ENCODE measurements around the gene FBXW5. TPM values are rescaled to one million over a fixed set of nuclear protein-coding genes. Genes with fewer than 3 reads are reported as not detected.

FBXW5 gene
- total RNA-seq, 5 donors from 2014 or later (not counting 1 experiment from before 2014, with no cell fraction given), result 60.9 to 161 (median 145) TPM

DNA sequence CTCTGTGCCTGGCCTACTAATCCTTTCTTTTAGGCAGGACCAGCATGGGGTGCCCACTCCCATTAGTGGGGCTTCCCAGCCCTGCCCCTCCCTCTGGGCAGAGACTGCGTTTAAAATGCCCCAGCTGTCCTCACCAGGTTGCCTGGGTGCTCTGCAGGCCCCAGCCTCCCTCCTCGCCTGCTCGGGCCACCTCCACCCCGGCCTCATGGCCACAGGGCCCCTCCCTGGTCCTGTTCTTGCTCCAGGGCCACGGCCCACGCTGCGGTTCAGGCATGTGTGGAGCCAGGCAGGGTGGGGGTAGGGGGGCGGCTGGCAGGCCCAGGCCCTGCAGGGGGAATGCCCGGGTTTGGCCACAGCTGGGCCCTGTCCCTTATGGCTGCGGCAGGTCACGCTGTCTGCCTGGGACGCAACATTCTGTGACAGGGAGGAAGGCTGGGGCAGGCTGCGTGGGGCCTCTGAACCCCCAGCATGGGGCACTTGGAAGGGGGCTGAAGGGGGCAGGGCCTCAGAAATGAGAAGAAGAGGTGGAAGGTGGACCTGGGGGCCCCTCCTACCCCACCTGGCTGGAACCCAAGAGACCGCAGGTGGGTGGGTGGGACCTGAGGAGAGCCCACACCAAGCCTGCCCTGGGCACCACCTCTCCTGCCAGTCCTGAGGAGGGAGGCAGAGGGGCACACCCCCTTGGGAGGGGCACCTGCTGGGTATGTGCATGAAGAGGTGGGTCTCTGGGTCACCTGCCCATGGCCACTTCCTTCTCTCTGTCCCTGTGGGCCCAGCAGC, 7.2 kb upstream of the FBXW5 start, which contains the start of gene LCN12:
Gene LCN12 (plus strand): TSS at position 733 of the 780 bp plus-strand sequence. CDS start 55 bp downstream, outside the sequence.
- ATAC-seq (replicated peaks in 1 of 4), result no peak

DNA sequence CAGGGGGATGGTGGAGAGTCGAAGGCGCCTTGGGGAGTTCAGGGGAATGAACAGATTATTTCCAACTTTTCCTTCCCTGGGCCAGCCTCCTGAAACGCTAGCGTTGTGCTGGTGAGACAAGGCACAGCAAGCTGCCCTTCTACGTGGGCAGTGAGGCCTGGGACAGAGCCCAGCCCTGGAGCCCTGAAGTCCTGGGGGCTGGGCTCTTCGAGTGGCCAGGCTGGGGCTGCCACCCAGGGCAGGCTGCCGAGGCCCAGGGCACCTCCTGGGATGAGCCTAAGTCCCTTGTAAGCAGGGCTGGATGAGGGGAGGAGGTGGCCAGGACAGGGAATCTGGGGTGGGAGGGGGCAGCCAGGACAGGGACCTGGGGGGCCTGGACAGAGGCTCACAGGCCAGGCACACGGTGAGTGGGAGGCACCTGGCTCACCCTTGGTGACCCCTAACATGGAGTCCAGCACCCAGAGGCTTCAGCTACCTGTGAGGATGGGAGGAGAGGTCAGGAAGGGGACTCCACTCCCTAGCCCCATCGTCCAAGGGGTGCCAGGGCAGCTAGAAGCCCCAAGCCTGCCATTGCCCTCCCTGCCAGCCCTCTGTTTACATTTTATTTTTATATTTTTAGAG, 6.2 kb upstream of the FBXW5 start:
- Mint-ChIP-seq H3K36me3 (no peaks in the 10 kb centered on the region), H3K4me3 (peak overlapping the region; percentile 72 to 81 (median 79)), H3K27ac (peak overlapping the region; percentile 85 to 93), H3K4me1 (peaks cover 5 to 16% (median 6%) of the 10 kb centered on the region in 3 donors), H3K27me3 (no peaks in the 10 kb centered on the region), H3K9me3 (no peaks in the 10 kb centered on the region)
- ATAC-seq (replicated peaks in 1 of 4), result no peak
- Histone ChIP-seq H3K4me1 (ENCODE audit: control insufficient read depth in 1 of 2, extremely low read depth in 1 of 2, insufficient read depth in 2 of 2, low read length in 2 of 2) (peaks cover 5 to 45% of the 10 kb centered on the region in 2 experiments), H3K36me3 (ENCODE audit: control insufficient read depth in 2 of 2, extremely low read depth in 1 of 2, insufficient read depth in 1 of 2, low read length in 1 of 2) (no peaks in the 10 kb centered on the region), H3K9me3 (no peaks in the 10 kb centered on the region), H3K27me3 (replicated peaks in 1 of 2; ENCODE audit: control insufficient read depth in 2 of 2, extremely low read depth in 1 of 2, insufficient read depth in 2 of 2, low read length in 1 of 2) (peaks cover 0 to 3% of the 10 kb centered on the region in 2 experiments), H3K4me3 (ENCODE audit: control insufficient read depth in 1 of 2, extremely low read depth in 1 of 2, low read length in 1 of 2) (peak overlapping the region; percentile 52 to 65), H3K27ac (ENCODE audit: low read length) (peak overlapping the region; percentile 67)
- WGBS (ENCODE audit: insufficient coverage), result 70% methylated on average over 5 of the region's 9 CpGs
- CTCF ChIA-PET, result interaction anchor here in 1 of 2 donors (0.9 kb wide), 1 partner anchor 81 kb away, joined by 4 read pairs; the partner anchor contains the start of gene FUT7
- DNase-seq, result peak in 1 of 35 experiments; percentile 2
- POLR2A ChIA-PET, result no interaction called here

More for the DNA sequence above, 7.2 kb upstream of the FBXW5 start, which contains the start of gene LCN12:
- no peaks in the 10 kb centered on the region for H3K9me3 ChIP-seq
- no peak within 1 kb of the TSS for H3K27ac ChIP-seq (ENCODE audit: low read length)
- no peaks in the 10 kb centered on the region for H3K27me3 Mint-ChIP-seq
- no peaks in the 10 kb centered on the region for H3K36me3 Mint-ChIP-seq
- ChIA-PET POLR2A (no interaction called here), CTCF (interaction anchor here in 1 of 2 donors (0.9 kb wide), 1 partner anchor 80 kb away, joined by 4 read pairs; the partner anchor contains the start of gene FUT7)
- no peak within 1 kb of the TSS for H3K4me3 ChIP-seq (ENCODE audit: control insufficient read depth in 1 of 2, extremely low read depth in 1 of 2, low read length in 1 of 2)
- H3K9me3 Mint-ChIP-seq, result peaks cover 0 to 2% (median 0%) of the 10 kb centered on the region in 3 donors
- DNase-seq, result peak in 1 of 35 experiments; percentile 2
- no peaks in the 10 kb centered on the region for H3K36me3 ChIP-seq (ENCODE audit: control insufficient read depth in 2 of 2, extremely low read depth in 1 of 2, insufficient read depth in 1 of 2, low read length in 1 of 2)
- peak within 1 kb of the TSS in 1 of 3 donors; percentile 81 for H3K4me3 Mint-ChIP-seq
- peaks cover 5 to 40% of the 10 kb centered on the region in 2 experiments for H3K4me1 ChIP-seq (ENCODE audit: control insufficient read depth in 1 of 2, extremely low read depth in 1 of 2, insufficient read depth in 2 of 2, low read length in 2 of 2)
- 96% methylated on average over 9 of the region's 14 CpGs for WGBS (ENCODE audit: insufficient coverage)
- H3K27me3 ChIP-seq (replicated peaks in 1 of 2; ENCODE audit: control insufficient read depth in 2 of 2, extremely low read depth in 1 of 2, insufficient read depth in 2 of 2, low read length in 1 of 2), result peaks cover 0 to 3% of the 10 kb centered on the region in 2 experiments
- no peak within 1 kb of the TSS for H3K27ac Mint-ChIP-seq
- H3K4me1 Mint-ChIP-seq, result peaks cover 6 to 16% (median 6%) of the 10 kb centered on the region in 3 donors

DNA sequence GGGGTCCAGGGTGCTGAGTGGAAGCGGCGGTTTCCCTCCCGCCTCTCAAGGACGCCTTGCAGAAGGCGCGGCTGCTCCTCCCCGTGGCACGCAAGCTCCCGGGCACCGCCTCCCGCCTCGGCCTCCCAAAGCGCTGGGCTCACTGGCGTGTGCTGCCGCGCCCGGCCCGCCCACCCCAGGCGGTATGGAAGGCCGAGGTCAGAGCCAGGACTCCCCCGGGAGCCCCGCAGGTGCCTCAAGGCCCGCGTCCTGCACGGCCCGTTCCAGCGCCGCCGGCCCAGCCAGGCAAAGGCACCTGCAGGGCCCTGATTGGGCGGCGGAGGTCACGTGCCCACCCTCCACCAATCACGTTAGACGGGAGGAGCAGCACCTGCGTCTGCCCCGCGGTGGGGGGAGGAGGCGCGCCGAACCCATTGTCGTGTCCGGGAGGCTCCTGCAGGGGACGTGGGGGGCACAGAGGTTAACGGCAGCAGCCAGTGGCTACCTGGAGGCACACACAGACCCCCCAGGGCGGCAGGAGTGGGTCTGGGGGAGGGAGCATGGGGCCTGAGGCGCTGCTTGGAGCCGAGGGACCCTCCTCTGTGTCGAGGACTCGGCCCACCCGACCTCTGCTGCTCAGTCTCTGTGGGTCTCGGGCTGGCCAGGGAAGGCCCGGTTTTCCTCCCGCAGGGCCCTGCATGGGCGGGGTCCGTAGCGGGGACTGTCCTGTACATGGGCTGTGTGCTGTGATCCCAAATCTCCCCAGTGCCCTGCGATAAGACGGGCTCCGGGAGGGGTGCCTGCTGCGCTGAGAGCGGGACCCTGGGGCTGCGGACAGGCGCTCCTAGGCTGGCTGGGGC, 5.5 kb upstream of the FBXW5 start:
- H3K36me3 ChIP-seq (ENCODE audit: control insufficient read depth in 2 of 2, extremely low read depth in 1 of 2, insufficient read depth in 1 of 2, low read length in 1 of 2), result no peaks in the 10 kb centered on the region
- ATAC-seq (replicated peaks in 1 of 4), result peak; percentile 94 to 97 (median 95)
- H3K4me1 Mint-ChIP-seq, result peaks cover 5 to 18% (median 7%) of the 10 kb centered on the region in 3 donors
- H3K27ac Mint-ChIP-seq, result peak overlapping the region; percentile 90 to 93
- no peaks in the 10 kb centered on the region for H3K9me3 Mint-ChIP-seq
- DNase-seq, result peak; percentile 91 to 99 (median 97)
- H3K27ac ChIP-seq (ENCODE audit: low read length), result peak overlapping the region; percentile 67
- H3K9me3 ChIP-seq, result no peaks in the 10 kb centered on the region
- no peaks in the 10 kb centered on the region for H3K27me3 Mint-ChIP-seq
- ChIA-PET POLR2A (no interaction called here), CTCF (no interaction called here)
- H3K4me3 ChIP-seq (ENCODE audit: control insufficient read depth in 1 of 2, extremely low read depth in 1 of 2, low read length in 1 of 2), result peak overlapping the region; percentile 52 to 65
- no peaks in the 10 kb centered on the region for H3K36me3 Mint-ChIP-seq
- peaks cover 5 to 51% of the 10 kb centered on the region in 2 experiments for H3K4me1 ChIP-seq (ENCODE audit: control insufficient read depth in 1 of 2, extremely low read depth in 1 of 2, insufficient read depth in 2 of 2, low read length in 2 of 2)
- 10% methylated on average over 56 of the region's 63 CpGs for WGBS (ENCODE audit: insufficient coverage)
- peak overlapping the region; percentile 80 to 81 (median 81) for H3K4me3 Mint-ChIP-seq
- peaks cover 0 to 3% of the 10 kb centered on the region in 2 experiments for H3K27me3 ChIP-seq (replicated peaks in 1 of 2; ENCODE audit: control insufficient read depth in 2 of 2, extremely low read depth in 1 of 2, insufficient read depth in 2 of 2, low read length in 1 of 2)

DNA sequence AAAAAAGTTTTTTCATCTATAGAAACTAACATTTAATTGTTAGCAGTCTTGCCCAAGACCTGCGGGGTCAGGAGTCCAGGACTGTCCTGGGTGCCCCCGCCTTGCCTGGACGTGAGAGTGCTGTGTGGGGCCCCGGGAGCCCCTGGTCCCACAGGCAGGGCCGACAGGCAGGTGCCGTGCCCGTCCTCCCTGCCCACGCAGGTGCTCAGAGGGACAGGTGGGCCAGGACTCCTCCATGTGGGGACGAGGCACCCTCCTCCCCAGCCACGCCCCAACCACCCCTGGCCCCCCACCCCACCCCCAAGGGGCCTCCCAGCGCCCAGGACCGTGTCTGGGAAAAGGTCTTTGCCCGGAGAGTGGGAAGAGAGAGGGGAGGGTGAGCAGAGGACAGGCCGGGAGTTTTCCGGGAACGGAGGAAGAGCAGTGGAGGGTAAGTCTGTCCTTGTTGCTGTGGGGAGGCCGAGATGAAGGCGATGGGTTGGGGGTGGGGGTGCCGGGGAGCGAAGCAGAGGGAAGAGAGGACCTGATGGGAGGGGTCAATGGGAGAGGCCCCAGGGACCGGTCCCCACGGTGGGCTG, 4.8 kb upstream of the FBXW5 start:
- DNase-seq (peak in 1 of 35 experiments; percentile 3), ATAC-seq (replicated peaks in 1 of 4) (peak in 2 of 4 experiments; percentile 0 to 5)
- H3K27me3 Mint-ChIP-seq, result no peaks in the 10 kb centered on the region
- Histone ChIP-seq H3K4me1 (ENCODE audit: control insufficient read depth in 1 of 2, extremely low read depth in 1 of 2, insufficient read depth in 2 of 2, low read length in 2 of 2) (peaks cover 5 to 55% of the 10 kb centered on the region in 2 experiments), H3K27ac (ENCODE audit: low read length) (peak overlapping the region; percentile 57), H3K27me3 (replicated peaks in 1 of 2; ENCODE audit: control insufficient read depth in 2 of 2, extremely low read depth in 1 of 2, insufficient read depth in 2 of 2, low read length in 1 of 2) (no peaks in the 10 kb centered on the region), H3K9me3 (no peaks in the 10 kb centered on the region), H3K4me3 (ENCODE audit: control insufficient read depth in 1 of 2, extremely low read depth in 1 of 2, low read length in 1 of 2) (peak overlapping the region; percentile 52 to 65), H3K36me3 (ENCODE audit: control insufficient read depth in 2 of 2, extremely low read depth in 1 of 2, insufficient read depth in 1 of 2, low read length in 1 of 2) (no peaks in the 10 kb centered on the region)
- H3K36me3 Mint-ChIP-seq, result no peaks in the 10 kb centered on the region
- ChIA-PET POLR2A (no interaction called here), CTCF (no interaction called here)
- 12% methylated on average over 14 of the region's 22 CpGs for WGBS (ENCODE audit: insufficient coverage)
- peak overlapping the region; percentile 80 to 81 (median 81) for H3K4me3 Mint-ChIP-seq
- H3K9me3 Mint-ChIP-seq, result no peaks in the 10 kb centered on the region
- peaks cover 9 to 22% (median 12%) of the 10 kb centered on the region in 3 donors for H3K4me1 Mint-ChIP-seq
- H3K27ac Mint-ChIP-seq, result peak overlapping the region; percentile 88 to 90

DNA sequence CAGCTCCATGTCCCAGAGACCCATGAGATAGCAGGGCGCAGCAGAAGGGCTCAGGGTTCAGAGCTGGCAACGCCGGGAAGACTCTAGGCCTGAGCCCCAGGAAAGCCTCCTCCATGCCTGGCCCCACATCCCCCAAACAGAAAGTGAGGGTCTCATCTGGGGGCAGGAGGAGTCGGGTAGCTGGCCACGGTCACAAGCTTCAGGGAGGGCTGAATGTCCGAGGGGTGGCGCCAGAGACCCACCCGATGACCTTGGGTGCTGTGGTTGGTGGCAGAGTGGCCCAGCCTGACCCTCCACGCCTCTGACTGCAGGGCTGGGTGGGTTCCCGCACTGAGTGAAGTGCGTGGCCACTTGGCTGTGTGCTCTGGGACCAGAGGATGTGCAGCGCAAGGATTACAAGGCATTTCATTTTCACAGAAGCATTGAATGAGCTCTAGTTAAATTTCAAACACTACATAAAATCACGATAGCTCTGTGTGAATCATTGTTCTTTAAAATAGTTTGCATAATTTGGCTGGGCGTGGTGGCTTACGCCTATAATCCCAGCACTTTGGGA, 3.5 kb upstream of the FBXW5 start:
- 39% methylated on average over 5 of the region's 15 CpGs for WGBS (ENCODE audit: insufficient coverage)
- Mint-ChIP-seq H3K9me3 (no peaks in the 10 kb centered on the region), H3K4me1 (peaks cover 9 to 25% (median 12%) of the 10 kb centered on the region in 3 donors), H3K27ac (peak overlapping the region; percentile 46 to 55), H3K4me3 (peak overlapping the region; percentile 17 to 81 (median 59)), H3K36me3 (no peaks in the 10 kb centered on the region), H3K27me3 (no peaks in the 10 kb centered on the region)
- Histone ChIP-seq H3K36me3 (ENCODE audit: control insufficient read depth in 2 of 2, extremely low read depth in 1 of 2, insufficient read depth in 1 of 2, low read length in 1 of 2) (no peaks in the 10 kb centered on the region), H3K9me3 (no peaks in the 10 kb centered on the region), H3K27ac (ENCODE audit: low read length) (no peak overlapping the region), H3K4me3 (ENCODE audit: control insufficient read depth in 1 of 2, extremely low read depth in 1 of 2, low read length in 1 of 2) (no peak overlapping the region), H3K4me1 (ENCODE audit: control insufficient read depth in 1 of 2, extremely low read depth in 1 of 2, insufficient read depth in 2 of 2, low read length in 2 of 2) (peaks cover 7 to 64% of the 10 kb centered on the region in 2 experiments), H3K27me3 (replicated peaks in 1 of 2; ENCODE audit: control insufficient read depth in 2 of 2, extremely low read depth in 1 of 2, insufficient read depth in 2 of 2, low read length in 1 of 2) (no peaks in the 10 kb centered on the region)
- ATAC-seq (replicated peaks in 1 of 4) (no peak), DNase-seq (peak in 1 of 35 experiments; percentile 40)
- POLR2A ChIA-PET, result no interaction called here
- CTCF ChIA-PET, result interaction anchor here (0.9 to 1.6 kb wide), 5 partner anchors 81 to 90 kb away, joined by 3 to 19 read pairs (median 4); partner anchors contain the start of gene FUT7 (in 1 of the 2)

Data from T-cell (primary cell).